Nasal cavity respiratory epithelium epithelial cell of viscerocranial mucosa (primary cell): ENCODE measurements around the gene FRRS1L. TPM values are rescaled to one million over a fixed set of nuclear protein-coding genes. Genes with fewer than 3 reads are reported as not detected.

Experiments used
- total RNA-seq: library from RNA; depleted of rRNA; stranded (reverse); fragments of >200 nt; gene quantifications from 2 replicates; pipeline ENCODE4 v1.2.3, GENCODE V29; 2014

FRRS1L gene, protein sequence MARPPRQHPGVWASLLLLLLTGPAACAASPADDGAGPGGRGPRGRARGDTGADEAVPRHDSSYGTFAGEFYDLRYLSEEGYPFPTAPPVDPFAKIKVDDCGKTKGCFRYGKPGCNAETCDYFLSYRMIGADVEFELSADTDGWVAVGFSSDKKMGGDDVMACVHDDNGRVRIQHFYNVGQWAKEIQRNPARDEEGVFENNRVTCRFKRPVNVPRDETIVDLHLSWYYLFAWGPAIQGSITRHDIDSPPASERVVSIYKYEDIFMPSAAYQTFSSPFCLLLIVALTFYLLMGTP
- 0.07 TPM in 1 of 2 replicates, not detected in the other for total RNA-seq

GRCh38 chr9:109166771-109167601 is at the start of gene FRRS1L:
TSS of gene FRRS1L (minus strand) at chr9:109167249. CDS start at chr9:109167138, 111 bp downstream.

GRCh38 chr9:109119439-109120203 is 47.4 kb downstream of the FRRS1L start, which contains the start of gene TMEM245:
TSS of gene TMEM245 (minus strand) at chr9:109119947. CDS start at chr9:109119913, 34 bp downstream.

Other genes starting within 250 kb of the FRRS1L start
- 55.0 and 64.6 TPM in 2 replicates for gene ELP1, start 233.1 kb downstream of the FRRS1L start, total RNA-seq
- gene ABITRAM, start 232.8 kb downstream of the FRRS1L start, total RNA-seq, result 10.9 and 15.5 TPM in 2 replicates
- gene CTNNAL1, start 153.8 kb downstream of the FRRS1L start, total RNA-seq, result 6.8 and 35.2 TPM in 2 replicates
- 56.7 and 60.0 TPM in 2 replicates for gene TMEM245, start 47.3 kb downstream of the FRRS1L start, total RNA-seq
- gene EPB41L4B, start 153.8 kb upstream of the FRRS1L start, total RNA-seq, result 38.8 and 55.7 TPM in 2 replicates